Mesothelial cell of epicardium (in vitro differentiated cells): ENCODE results near the gene CTNND2. TPM values are rescaled to one million over a fixed set of nuclear protein-coding genes. Genes with fewer than 3 reads are reported as not detected.

Source experiments
- DNase-seq, 2 experiments: peaks; one replicate each; pipeline ENCODE4 v3.0.0; 2021; ENCODE audit warnings: low spot score in 2 of 2; ENCODE audit not compliant: unreplicated experiment in 2 of 2
- H3K27ac Mint-ChIP-seq: 2 replicates; pipeline ENCODE4 v1.8.0; 2021; ENCODE audit warnings: mixed read lengths
- H3K27me3 Mint-ChIP-seq: 2 replicates; pipeline ENCODE4 v1.8.0; 2021; ENCODE audit warnings: low read depth, mixed read lengths
- H3K36me3 Mint-ChIP-seq: 2 replicates; pipeline ENCODE4 v1.8.0; 2021; ENCODE audit warnings: mixed read lengths
- H3K4me1 Mint-ChIP-seq: 2 replicates; pipeline ENCODE4 v1.8.0; 2021; ENCODE audit warnings: mixed read lengths
- H3K4me3 Mint-ChIP-seq: 2 replicates; pipeline ENCODE4 v1.8.0; 2021; ENCODE audit warnings: mild to moderate bottlenecking, moderate library complexity, mixed read lengths
- H3K9me3 Mint-ChIP-seq: 2 replicates; pipeline ENCODE4 v1.8.0; 2021; ENCODE audit warnings: mixed read lengths
- total RNA-seq: library from RNA; stranded (reverse); gene quantifications from 3 replicates; pipeline ENCODE4 v1.2.1, GENCODE V29; 2021
- TF ChIP-seq, protein P1 (sequence below): fragments of 200-600 bp; sonication (generic); IDR thresholded peaks from one replicate; pipeline ENCODE4 v1.5.0; 2021; ENCODE audit warnings: antibody characterized with exemption; ENCODE audit not compliant: unreplicated experiment

Gene CTNND2
- total RNA-seq, 1 donor from 2014 or later: 7.9 TPM

DNA sequence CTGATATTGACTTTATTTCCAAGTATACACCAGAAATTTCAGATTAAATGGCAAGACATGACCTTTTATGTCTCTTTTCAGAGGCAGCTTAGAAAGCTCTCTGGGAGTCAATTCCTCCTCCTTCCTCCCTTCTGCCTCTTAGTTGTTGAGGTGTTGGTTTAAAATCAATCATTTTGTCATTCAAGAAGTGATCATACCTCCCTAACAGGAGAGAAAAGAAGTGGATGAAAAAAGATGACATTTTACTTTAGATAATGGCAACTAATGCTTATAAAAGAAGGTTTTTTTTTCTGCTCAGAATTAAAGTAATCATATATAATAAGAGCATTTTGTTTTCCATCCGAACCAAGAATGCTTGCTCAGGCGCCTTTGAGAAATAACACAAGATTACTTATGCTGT lies 448.7 kb downstream of the CTNND2 start:
- Mint-ChIP-seq H3K36me3 (no peaks in the 10 kb centered on the region), H3K27me3 (peaks cover 2% of the 10 kb centered on the region), H3K4me3 (no peak overlapping the region), H3K9me3 (no peaks in the 10 kb centered on the region), H3K27ac (no peak overlapping the region), H3K4me1 (no peaks in the 10 kb centered on the region)
- DNase-seq: no peak
- TF ChIP-seq, protein P1, sequence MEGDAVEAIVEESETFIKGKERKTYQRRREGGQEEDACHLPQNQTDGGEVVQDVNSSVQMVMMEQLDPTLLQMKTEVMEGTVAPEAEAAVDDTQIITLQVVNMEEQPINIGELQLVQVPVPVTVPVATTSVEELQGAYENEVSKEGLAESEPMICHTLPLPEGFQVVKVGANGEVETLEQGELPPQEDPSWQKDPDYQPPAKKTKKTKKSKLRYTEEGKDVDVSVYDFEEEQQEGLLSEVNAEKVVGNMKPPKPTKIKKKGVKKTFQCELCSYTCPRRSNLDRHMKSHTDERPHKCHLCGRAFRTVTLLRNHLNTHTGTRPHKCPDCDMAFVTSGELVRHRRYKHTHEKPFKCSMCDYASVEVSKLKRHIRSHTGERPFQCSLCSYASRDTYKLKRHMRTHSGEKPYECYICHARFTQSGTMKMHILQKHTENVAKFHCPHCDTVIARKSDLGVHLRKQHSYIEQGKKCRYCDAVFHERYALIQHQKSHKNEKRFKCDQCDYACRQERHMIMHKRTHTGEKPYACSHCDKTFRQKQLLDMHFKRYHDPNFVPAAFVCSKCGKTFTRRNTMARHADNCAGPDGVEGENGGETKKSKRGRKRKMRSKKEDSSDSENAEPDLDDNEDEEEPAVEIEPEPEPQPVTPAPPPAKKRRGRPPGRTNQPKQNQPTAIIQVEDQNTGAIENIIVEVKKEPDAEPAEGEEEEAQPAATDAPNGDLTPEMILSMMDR: no peak

DNA sequence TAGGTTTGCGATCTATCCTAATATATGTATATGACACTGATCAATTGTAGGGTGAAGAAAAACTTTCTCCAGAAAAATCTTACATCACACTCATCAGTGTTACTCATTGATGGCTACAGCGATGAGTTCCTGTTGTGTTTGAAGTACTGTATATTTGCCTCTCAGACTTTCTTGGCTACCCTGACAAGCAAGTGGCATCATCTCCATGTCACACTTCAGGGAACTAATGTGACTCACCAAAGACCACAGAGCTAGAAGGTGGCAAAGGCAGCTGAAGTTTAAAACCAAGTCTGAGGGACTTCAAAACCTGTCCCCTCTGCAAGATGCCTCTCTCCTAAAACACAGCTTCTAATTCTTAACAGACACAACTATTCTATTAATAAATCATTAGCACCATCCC lies 451.4 kb downstream of the CTNND2 start:
- Mint-ChIP-seq H3K4me1 (no peaks in the 10 kb centered on the region), H3K27ac (no peak overlapping the region), H3K36me3 (no peaks in the 10 kb centered on the region), H3K27me3 (peaks cover 2% of the 10 kb centered on the region), H3K9me3 (no peaks in the 10 kb centered on the region), H3K4me3 (no peak overlapping the region)
- no peak for DNase-seq
- TF ChIP-seq, protein P1: no peak

DNA sequence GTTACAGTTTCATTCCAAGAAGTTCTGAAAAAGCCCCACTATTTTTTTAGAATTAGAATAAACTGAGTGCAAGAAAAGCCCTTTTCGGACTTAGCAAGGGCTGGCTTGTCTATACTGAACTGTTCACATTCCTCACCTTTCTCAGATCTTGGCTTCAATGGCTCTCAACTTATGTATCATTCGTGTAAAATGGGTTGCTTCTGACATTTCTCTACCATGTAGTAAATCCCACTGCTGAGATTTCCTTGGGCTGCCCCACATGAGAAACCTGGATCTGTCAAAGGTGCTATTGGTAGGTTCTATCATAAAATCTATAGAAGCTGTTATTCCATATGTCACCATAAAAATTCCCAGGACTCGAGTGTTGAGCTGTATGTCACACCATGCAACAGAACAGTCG lies 454.3 kb downstream of the CTNND2 start:
- H3K36me3 Mint-ChIP-seq: no peaks in the 10 kb centered on the region
- no peak overlapping the region for H3K27ac Mint-ChIP-seq

DNA sequence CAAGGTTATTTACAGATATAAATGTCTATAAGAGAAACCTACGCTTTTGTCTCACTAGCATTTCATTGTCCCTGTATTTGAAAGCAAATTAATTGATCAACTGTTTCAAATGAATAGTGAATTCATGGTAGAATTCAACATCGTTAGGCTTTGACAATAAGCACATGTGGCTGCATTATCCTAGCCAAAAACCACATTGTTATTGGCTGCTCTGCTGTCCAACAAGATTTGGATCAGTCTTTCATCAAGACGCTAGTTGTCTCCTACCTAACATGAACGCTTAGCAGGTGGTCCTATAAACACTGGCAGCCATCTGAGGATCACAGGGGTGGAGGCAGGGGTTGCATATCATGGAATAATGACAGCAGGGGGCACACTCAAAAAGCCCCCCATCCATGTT lies 455.0 kb downstream of the CTNND2 start:
- H3K27me3 Mint-ChIP-seq: peaks cover 2% of the 10 kb centered on the region
- no peaks in the 10 kb centered on the region for H3K9me3 Mint-ChIP-seq
- TF ChIP-seq, protein P1: no peak
- no peaks in the 10 kb centered on the region for H3K36me3 Mint-ChIP-seq
- no peak for DNase-seq
- no peak overlapping the region for H3K27ac Mint-ChIP-seq
- no peak overlapping the region for H3K4me3 Mint-ChIP-seq
- no peaks in the 10 kb centered on the region for H3K4me1 Mint-ChIP-seq

More for the DNA sequence above, 454.3 kb downstream of the CTNND2 start:
- TF ChIP-seq, protein P1: no peak
- DNase-seq: no peak
- Mint-ChIP-seq H3K4me1 (no peaks in the 10 kb centered on the region), H3K4me3 (no peak overlapping the region), H3K9me3 (no peaks in the 10 kb centered on the region), H3K27me3 (peaks cover 2% of the 10 kb centered on the region)

DNA sequence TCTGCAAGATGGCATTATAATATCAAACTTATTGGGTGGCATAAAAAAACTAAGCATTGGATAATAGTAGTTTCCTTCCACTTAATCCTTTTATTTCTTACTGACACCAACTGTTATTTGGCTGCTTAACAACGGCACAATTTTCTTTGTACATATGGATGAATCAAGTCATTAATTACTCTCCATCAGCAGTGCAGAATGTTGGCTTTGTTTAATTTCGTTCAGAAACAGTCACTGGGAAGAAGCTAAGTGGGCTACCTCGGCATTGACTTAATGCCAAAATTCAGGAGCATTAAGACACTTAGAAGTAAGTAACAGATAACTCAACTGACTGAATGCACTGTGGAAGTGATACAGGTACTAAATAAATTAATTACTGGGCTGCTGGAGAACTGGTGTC lies 460.4 kb downstream of the CTNND2 start:
- Mint-ChIP-seq H3K4me1 (no peaks in the 10 kb centered on the region), H3K9me3 (no peaks in the 10 kb centered on the region), H3K27me3 (no peaks in the 10 kb centered on the region), H3K4me3 (no peak overlapping the region), H3K36me3 (no peaks in the 10 kb centered on the region), H3K27ac (no peak overlapping the region)
- TF ChIP-seq, protein P1: no peak
- no peak for DNase-seq

DNA sequence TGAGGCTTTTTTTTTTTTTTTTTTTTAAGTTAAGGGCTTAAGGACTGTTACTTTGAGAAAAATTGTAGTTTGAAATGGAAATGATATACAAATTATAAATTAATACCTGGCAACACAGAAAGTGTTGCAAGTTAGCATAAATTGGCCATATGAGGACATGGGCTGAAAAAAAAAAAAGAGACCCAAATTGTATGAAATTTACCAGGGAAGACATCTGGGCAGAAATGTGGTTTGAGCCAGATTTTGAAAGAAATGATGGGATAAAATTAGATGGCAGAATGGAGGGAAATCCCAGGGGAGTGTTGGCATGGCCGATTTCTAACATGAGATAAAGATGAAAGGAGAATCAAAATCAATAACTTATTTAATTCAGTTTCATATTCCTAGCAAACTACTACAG lies 472.1 kb downstream of the CTNND2 start:
- Mint-ChIP-seq H3K27me3 (peaks cover 2% of the 10 kb centered on the region), H3K4me1 (peaks cover 7% of the 10 kb centered on the region), H3K27ac (no peak overlapping the region), H3K4me3 (no peak overlapping the region), H3K9me3 (no peaks in the 10 kb centered on the region), H3K36me3 (no peaks in the 10 kb centered on the region)
- TF ChIP-seq, protein P1: no peak
- DNase-seq: no peak
